Upper lobe of left lung (tissue), 6 donors: ENCODE measurements around the gene CERS3. TPM values are rescaled to one million over a fixed set of nuclear protein-coding genes. Genes with fewer than 3 reads are reported as not detected.

Experiments
- ATAC-seq, 2 donors: fragments of 200-7000 bp; cut with Tn5 transposase; one replicate each; pipeline ENCODE4 v1.9.1; 2022; ENCODE audit warnings: mild to moderate bottlenecking in 2 of 2, moderate library complexity in 2 of 2; ENCODE audit not compliant: low FRiP score in 2 of 2
- DNase-seq, 2 donors: peaks; one replicate each; pipeline ENCODE4 v3.0.0-alpha.2; 2019 to 2020
- H3K27ac ChIP-seq, 4 donors: fragments of 200-600 bp; sonication (generic); one replicate each; pipeline ENCODE4 v1.5.1; 2016 to 2019
- H3K27me3 ChIP-seq, 4 donors: fragments of 200-600 bp; sonication (generic); one replicate each; pipeline ENCODE4 v1.5.1; 2017 to 2019
- H3K36me3 ChIP-seq, 4 donors: fragments of 200-600 bp; sonication (generic); one replicate each; pipeline ENCODE4 v1.5.1; 2016 to 2019
- H3K4me1 ChIP-seq, 4 donors: fragments of 200-600 bp; sonication (generic); one replicate each; pipeline ENCODE4 v1.5.1; 2018 to 2019
- H3K4me3 ChIP-seq, 4 donors: fragments of 200-600 bp; sonication (generic); one replicate each; pipeline ENCODE4 v1.5.1; 2017 to 2019; ENCODE audit warnings: mild to moderate bottlenecking in 2 of 4, moderate library complexity in 1 of 4
- H3K9me3 ChIP-seq, 4 donors: fragments of 200-600 bp; sonication (generic); one replicate each; pipeline ENCODE4 v1.5.1; 2018 to 2019
- CTCF ChIP-seq, 6 experiments: fragments of 450-650 bp in 4 of 6; fragments of 200-600 bp in 2 of 6; sonication (generic) in 2 of 6; IDR thresholded peaks; one replicate each; pipeline ENCODE4 v1.5.1; 2016 to 2019; ENCODE audit warnings: antibody characterized with exemption in 6 of 6
- EP300 ChIP-seq, 4 donors: sonication (generic); formaldehyde crosslinking; IDR thresholded peaks; one replicate each; pipeline ENCODE4 v1.5.1; 2017; ENCODE audit warnings: antibody characterized with exemption in 4 of 4, control low read depth in 2 of 4
- POLR2A ChIP-seq, 4 donors: fragments of 450-650 bp; IDR thresholded peaks; one replicate each; pipeline ENCODE4 v1.5.1; 2016 to 2017; ENCODE audit warnings: antibody characterized with exemption in 4 of 4, mild to moderate bottlenecking in 2 of 4
- POLR2AphosphoS5 ChIP-seq, 2 donors: sonication (generic); formaldehyde crosslinking; IDR thresholded peaks; one replicate each; pipeline ENCODE4 v1.5.1; 2017; ENCODE audit warnings: antibody characterized with exemption in 2 of 2
- WGBS, 2 donors: methylation state at CpG; one replicate each; pipeline ENCODE4 v1.1.5; 2017 to 2018; 5-methylcytosine and 5-hydroxymethylcytosine counted together
- total RNA-seq, 6 donors: library from RNA; depleted of rRNA in 4 of 6; stranded (reverse); fragments of >200 nt in 4 of 6; gene quantifications; one replicate each; pipeline versions ENCODE4 v1.1.0 to v1.2.1, GENCODE V29; 2016 to 2021
- donor health status: DM: no; HTN: no; CAD: no; lungs with moderate emphysema.
- donor health status: DM: no; HTN: yes; CAD: no; lungs with severe emphysema.

Gene CERS3
- total RNA-seq, 6 donors from 2014 or later, result 0.33 TPM; not detected in 5

- Histone ChIP-seq H3K4me3 (no peak overlapping the region), H3K4me1 (no peaks in the 10 kb centered on the region), H3K27me3 (no peaks in the 10 kb centered on the region), H3K9me3 (no peaks in the 10 kb centered on the region), H3K36me3 (no peaks in the 10 kb centered on the region), H3K27ac (no peak overlapping the region)
- DNase-seq, result no peak
- no peak for TF ChIP-seq POLR2AphosphoS5 (IDR thresholded peaks at IDR 0.05)
- TF ChIP-seq CTCF (IDR thresholded peaks at IDR 0.05), result no peak
- no peak for TF ChIP-seq POLR2A (IDR thresholded peaks at IDR 0.05)
- no peak for TF ChIP-seq EP300 (IDR thresholded peaks at IDR 0.05)
- ATAC-seq, result peak; percentile 15 to 17
- WGBS, 2 donors, result 53 to 61% methylated on average over 6 of the region's 6 CpGs
These were observed 2.7 kb downstream of the CERS3 start for GRCh38 chr15:100526027-100526481.

- no peak for DNase-seq
- no peaks in the 10 kb centered on the region for H3K27me3 ChIP-seq
- no peak overlapping the region for H3K4me3 ChIP-seq
- no peak for TF ChIP-seq POLR2AphosphoS5 (IDR thresholded peaks at IDR 0.05)
- no peak for TF ChIP-seq CTCF (IDR thresholded peaks at IDR 0.05)
- no peak for TF ChIP-seq POLR2A (IDR thresholded peaks at IDR 0.05)
- no peak for TF ChIP-seq EP300 (IDR thresholded peaks at IDR 0.05)
- ATAC-seq, result no peak
- H3K27ac ChIP-seq, result no peak overlapping the region
- H3K9me3 ChIP-seq, result no peaks in the 10 kb centered on the region
- H3K36me3 ChIP-seq, result no peaks in the 10 kb centered on the region
- 72 to 84% methylated on average over 1 of the region's 1 CpG for WGBS, 2 donors
- no peaks in the 10 kb centered on the region for H3K4me1 ChIP-seq
These were observed 3.3 kb downstream of the CERS3 start for GRCh38 chr15:100525436-100525835.

- no peak for DNase-seq
- 75 to 76% methylated on average over 2 of the region's 2 CpGs for WGBS, 2 donors
- no peaks in the 10 kb centered on the region for H3K4me1 ChIP-seq
These were observed 4.4 kb downstream of the CERS3 start for GRCh38 chr15:100524326-100524725.

GRCh38 chr15:100521907-100522306 is 6.8 kb downstream of the CERS3 start:
- Histone ChIP-seq H3K36me3 (no peaks in the 10 kb centered on the region), H3K4me3 (no peak overlapping the region), H3K27me3 (no peaks in the 10 kb centered on the region), H3K27ac (no peak overlapping the region), H3K9me3 (no peaks in the 10 kb centered on the region), H3K4me1 (peaks cover 0 to under 1% (median 0%) of the 10 kb centered on the region in 4 donors)
- ATAC-seq (no peak), DNase-seq (no peak)
- TF ChIP-seq EP300 (IDR thresholded peaks at IDR 0.05), result no peak
- TF ChIP-seq POLR2AphosphoS5 (IDR thresholded peaks at IDR 0.05), result no peak
- TF ChIP-seq CTCF (IDR thresholded peaks at IDR 0.05), result no peak
- no peak for TF ChIP-seq POLR2A (IDR thresholded peaks at IDR 0.05)
- 69 to 84% methylated on average over 3 of the region's 3 CpGs for WGBS, 2 donors

More at GRCh38 chr15:100524326-100524725, 4.4 kb downstream of the CERS3 start:
- H3K4me3 ChIP-seq, result no peak overlapping the region
- TF ChIP-seq EP300 (IDR thresholded peaks at IDR 0.05) (no peak), POLR2AphosphoS5 (IDR thresholded peaks at IDR 0.05) (no peak), POLR2A (IDR thresholded peaks at IDR 0.05) (no peak), CTCF (IDR thresholded peaks at IDR 0.05) (no peak)
- no peak overlapping the region for H3K27ac ChIP-seq
- H3K9me3 ChIP-seq, result no peaks in the 10 kb centered on the region
- no peaks in the 10 kb centered on the region for H3K27me3 ChIP-seq
- no peaks in the 10 kb centered on the region for H3K36me3 ChIP-seq
- ATAC-seq, result no peak
